HG03060 (cell line): Measurements from ENCODE around the gene SECTM1.
"Not testable (repeated sequence)": the region's sequence is repeated elsewhere in the genome, so short reads cannot be mapped to it uniquely, and the experiment has no call there.

ENCODE experiments used
- ATAC-seq: cut with Tn5 transposase; IDR thresholded peaks from one replicate; pipeline ENCODE4 v1.9.1; 2021; ENCODE audit warnings: low read depth, moderate number of reproducible peaks; ENCODE audit not compliant: unreplicated experiment

SECTM1 gene

DNA sequence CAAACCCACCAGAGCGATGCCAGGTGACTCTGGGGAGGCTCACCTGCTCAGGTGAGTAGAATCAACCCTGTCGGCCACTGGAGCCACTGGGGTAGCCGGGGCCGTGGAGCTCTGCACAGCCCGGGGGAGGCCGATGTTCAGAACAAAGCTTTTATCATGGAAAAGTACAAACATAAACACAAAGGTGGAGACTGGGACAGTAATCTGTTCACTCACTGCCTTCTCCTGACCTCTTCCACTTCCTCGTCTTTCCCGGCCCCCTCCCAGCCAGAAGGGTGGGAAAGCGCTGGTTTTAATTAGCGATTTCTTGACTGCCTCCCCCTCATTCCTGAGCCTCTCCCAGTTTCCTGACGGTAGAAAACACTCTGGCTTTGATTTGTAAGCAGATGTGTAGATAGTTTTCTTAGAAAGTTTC is 15.7 kb upstream of the SECTM1 start:
- no peak for ATAC-seq

DNA sequence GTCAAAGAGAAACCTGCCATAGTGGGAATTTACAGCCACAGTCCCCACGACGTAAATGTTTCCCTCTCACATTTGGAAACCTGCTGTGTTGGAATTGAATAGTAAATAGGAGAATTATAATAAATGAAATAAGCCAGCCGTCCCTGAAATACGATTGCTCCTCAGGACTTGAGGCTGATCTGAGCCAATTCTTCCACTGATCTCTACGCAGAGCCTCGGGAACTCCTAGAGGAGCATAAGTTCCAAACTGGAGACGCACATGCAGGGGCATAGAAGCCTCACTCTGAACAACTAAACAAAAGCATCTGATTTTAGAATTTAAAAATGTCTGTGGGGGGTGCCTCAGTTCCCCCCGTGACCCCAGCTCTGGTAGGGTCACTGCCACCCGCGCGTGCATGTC is 15.3 kb upstream of the SECTM1 start:
- no peak for ATAC-seq

DNA sequence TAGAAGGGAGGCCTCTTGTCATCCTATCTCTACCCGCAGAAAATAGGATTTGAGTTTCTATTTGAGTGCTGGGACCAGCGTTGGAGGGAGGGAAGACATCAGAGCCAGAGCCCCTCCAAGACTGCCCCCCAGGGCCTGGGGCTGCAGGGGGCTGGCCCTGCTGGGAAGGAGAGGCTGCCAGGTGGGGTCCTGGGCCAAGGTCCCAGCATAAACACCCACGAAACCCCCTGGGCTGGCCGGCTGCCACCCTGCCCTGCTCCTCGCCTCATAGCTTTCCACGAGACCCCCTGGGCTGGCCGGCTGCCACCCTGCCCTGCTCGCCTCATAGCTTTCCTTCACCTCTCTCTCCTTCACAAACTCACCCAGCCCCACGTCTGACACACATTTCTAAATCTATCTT is 14.9 kb upstream of the SECTM1 start:
- ATAC-seq: no peak

DNA sequence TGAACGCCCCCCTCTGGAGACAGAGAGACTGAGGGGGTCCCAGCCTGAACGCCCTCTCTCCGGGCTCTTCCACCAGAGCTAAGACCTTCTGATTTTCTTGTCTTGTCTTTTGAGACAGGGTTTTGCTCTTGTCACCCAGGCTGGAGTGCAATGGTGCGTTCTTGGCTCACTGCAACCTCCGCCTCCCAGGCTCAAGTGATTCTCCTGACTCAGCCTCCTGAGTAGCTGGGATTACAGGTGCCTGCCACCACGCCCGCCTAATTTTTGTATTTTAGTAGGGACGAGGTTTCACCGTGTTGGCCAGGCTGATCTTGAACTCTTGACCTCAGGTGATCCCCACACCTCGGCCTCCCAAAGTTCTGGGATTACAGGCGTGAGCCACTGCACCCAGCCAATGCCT is 14.4 kb upstream of the SECTM1 start:
- ATAC-seq: not testable (repeated sequence)

DNA sequence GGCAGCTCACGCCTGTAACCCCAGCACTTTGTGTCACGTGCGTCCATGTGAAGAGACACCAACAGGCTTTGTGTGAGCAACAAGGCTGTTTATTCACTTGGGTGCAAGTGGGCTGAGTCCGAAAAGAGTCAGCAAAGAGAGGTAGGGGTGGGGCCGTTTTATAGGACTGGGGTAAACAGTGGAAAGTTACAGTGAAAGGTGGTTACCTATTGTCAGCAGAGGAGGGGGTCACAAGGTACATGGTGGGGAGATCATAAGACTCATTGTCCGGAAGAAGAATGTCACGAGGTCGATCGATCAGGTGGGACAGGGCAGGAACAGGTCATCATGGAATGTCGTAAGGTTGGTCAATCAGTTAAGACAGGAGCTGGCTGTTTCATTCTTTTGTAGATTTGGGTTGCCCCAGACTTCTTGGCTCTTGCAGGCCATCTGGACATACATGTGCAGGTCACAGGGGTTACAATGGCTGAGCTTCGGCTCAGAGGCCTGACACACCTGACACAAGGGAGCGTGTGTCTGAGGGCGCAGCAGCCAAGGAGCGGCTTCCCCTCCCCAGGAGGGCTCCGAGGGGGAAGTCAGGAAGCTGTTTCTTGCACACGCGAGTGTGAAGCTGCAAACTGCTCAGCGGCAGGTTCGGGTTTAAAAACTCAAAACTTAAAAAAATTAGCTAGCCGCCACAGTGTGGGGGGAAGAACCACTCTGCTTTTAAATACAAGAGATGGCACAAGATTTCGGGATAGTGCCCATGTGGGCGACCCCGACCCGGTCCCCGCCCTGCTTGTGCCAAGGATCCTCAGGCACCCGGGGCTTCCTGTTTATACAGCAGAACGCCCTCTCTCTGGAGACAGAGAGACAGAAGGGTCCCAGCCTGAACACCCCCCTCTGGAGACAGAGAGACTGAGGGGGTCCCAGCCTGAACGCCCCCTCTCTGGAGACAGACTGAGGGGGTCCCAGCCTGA is 13.1 kb upstream of the SECTM1 start:
- no peak for ATAC-seq

DNA sequence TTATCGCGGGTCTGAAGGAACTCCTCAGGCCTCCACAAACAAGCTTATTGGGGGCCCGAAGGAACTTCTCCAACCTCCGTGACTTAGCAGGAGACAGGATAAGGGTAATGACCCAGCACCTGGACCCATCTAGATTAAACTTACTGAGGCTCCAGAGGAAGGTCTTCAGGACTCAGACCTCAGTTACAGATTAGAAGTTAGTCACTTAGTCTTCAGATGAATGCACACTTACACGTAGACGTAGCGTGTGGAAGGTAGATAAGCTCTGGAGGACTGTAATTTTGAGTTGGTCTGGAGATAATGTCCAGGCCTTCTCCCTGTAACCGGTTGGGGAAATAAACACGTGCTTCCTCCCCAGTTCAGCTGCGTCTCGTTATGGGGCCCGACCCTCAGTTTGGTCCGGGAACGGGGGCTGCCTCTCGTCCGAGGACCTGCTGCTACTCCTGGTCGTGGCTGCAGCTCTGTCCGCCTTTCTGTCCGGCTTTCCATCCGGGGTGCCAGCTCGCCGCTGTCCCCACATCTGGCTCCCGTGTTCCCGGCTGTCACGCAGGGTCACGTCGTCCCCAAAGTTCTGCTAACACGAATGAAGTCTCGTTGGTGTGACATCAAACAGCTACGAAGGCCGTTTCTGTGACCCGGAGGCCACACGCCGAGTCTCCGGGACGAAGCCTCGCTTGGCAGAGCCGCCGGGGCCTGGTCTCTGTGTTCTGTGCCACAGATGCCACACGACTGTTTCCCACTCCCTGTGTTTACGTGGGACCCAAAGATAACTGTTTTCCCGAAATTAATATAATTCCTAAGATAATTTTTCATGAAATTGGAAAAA is 11.8 kb upstream of the SECTM1 start:
- no peak for ATAC-seq

DNA sequence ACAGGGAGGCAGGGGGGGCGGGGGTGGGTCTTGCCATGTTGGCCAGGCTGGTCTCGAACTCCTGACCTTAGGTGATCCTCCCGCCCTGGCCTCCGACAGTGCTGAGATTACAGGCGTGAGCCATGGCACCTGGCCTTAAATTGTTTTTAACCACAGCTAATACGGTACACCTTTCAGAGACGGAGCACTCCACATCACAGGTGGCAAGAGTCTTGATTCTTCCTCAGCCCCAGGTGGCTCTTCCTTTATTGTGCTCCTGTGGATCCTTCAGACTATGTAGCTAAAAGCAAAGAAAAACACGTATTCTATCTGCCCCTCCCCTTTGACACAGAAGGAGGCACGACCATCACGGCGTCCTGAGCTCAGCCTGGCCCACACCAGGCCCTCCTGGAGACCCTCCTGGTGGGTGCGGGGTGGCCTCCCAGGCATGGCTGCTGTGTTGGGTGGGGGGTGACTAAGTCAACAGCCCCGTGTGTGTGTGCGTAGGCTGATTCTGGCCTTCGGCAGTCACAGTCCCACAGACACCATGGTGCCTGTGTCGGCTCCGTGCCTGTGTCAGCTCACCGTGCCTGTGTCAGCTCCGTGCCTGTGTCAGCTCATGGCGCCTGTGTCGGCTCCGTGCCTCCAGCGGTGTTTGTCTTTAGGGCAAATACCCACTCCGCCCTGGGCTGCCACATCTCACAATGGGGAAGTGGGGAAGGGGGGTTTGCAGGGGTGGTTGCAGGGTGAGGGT is 10.8 kb upstream of the SECTM1 start:
- ATAC-seq: no peak

DNA sequence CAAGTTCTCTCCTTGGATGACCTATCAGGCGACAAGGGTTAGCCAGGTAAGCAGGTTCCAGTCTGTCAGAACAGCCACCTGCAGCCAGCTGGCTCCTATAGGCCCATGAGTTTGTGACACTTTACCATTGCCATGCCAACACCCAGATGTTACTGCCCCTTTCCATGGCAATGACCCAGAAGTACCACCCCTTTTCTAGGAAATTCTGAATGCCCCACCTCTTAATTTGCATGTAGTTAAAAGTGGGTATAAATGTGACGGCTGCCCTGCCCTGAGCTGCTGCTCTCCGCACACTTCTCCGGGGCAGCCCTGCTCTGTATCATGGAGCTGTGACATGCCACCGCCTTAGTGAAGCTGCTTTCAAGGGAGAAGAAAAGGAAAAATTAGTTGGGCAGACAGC is 10.0 kb upstream of the SECTM1 start:
- no peak for ATAC-seq

DNA sequence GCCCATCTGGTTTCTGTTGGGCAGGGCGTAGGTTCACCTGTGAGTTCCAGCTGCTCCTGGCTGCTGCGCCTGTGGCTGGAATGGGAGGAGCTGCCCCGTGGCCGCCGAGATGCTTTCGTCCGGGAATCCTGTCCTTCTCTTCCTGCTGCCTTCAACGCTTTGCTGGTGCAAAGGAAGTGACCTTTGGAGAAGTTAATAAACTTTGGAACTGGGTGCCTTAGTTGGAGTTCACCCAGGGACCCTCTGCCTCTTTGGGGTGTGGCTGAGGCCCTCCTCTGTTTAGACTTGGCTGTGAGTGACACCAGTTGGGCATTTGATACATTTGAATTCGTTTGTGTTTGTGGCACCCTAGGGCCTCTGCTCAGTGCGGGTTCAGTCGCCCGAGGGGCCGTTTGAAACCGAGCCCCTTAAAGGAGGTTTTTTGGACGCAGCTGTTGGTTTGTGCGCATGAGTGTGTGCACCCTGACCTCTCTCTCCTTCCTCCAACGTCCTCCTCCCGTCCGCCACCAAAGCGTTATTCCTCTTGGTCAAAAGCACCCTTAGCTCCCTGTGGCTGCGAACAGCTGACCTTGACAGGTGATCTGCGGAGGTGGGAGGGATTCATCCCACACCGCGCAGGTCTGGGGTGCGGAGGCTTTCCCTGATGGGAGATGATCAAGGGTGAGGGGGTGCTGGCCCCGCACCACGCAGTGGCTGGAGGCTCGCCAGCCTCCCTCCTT is 9.0 kb upstream of the SECTM1 start:
- ATAC-seq: no peak

DNA sequence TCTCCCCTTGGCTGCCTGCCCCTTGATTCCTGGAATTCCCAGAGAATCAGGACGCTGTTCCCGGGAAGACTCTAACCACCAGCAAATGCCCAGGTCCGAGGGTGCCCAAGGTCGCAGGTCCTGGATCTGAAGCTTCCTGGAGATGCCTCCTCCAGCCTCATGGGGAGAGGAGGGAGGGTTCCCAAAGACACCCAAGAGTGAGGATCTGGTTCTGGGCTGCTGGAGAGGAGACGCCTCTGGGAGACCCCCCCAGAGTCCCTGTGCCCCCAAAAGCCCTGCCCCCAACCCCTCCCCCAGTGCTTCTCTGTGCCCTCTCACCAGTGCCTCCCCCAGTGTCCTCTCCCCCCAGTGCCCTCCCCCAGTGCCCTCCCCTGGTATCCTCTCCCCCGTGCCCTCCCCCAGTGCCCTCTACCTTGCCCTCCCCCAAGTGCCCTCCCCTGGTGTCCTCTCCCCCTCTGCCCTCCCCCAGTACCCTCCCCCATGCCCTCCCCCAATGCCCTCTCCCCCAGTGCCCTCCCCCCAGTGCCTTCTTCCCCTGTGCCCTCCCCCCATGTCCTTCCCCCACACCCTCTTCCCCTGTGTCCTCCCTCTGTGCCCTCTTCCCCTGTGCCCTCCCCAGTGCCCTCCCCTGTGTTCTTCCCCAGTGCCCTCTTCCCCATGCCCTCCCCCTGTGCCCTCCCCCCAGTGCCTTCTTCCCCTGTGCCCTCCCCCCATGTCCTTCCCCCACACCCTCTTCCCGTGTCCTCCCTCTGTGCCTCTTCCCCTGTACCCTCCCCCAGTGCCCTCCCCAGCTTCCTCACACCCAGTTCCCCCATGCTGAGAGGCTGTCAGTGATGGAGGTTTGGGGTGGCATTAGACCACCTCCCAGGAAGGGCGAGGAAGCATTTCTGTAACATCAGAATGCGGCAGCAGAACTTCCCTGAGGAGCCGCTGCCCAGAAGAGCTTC is 6.3 kb upstream of the SECTM1 start:
- no peak for ATAC-seq

DNA sequence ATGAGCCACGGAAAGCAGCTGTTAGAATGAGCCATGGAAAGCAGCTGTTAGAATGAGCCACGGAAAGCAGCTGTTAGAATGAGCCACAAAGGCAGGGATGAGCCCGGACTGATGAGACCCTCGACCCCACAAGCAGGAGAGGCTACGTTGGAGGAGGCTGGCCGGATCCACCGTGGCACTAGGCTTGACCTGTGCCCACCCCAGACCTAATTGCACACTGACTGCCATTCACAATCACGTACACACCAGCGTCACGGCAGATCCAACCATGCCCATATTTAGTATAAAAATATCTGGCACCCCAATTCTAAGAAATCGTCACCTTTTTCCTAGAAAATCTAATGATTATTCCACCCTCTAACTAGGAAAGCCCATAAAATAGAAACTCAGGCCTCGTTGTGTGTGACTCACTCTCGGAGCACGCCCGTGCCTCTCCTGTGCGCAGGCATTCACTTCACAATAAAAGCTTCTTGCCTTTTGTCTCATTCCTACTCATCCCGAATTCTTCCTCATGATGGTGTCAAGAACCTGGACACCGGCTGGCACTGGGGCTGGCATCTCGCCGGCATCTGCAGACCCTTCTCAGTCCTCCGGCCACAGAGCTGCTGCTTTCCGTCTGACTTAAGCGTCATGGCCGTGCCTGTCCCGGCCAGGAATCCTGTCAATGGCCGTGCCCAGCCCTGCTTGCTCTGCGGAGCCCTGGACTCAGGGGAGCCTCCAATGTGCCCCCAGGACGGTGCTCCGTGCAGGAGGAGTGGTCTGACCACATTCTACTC is 5.5 kb upstream of the SECTM1 start:
- ATAC-seq: no peak

DNA sequence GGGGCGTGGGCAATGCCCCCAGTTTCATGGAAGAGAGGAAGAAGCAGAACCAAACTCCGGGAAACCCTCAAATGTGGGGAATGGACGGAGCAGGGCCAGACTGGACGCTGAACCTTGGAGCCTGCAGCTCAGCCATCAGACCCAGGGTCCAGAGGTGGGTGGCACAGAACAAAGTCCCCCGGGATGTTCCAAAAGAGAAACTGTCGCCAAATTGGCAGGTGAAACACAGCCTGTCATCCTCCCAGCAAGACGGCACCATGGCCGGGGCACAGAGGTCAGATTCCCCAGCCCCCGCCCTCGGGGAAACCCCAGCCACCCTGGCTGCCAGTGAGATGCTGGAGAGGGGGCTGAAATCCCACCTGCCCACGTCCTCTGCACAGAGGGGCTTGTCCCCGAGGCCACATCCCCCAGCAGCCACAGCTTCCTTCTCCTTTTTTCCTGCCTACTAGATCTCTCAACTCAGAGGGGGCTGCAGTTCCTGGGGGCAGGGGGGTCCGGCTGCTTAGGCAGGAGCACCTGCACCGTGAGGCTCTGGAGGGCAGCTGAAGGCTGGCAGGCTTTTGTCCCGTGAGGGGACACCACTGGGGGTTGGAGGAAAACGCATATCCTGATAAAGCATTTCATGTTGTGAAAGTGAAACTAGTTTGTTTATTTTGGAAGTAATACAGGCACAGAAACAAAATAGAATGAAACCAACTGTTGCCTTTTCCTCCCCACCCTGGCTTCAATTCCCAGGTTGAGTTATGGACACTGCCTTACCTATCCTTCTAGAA is 1.2 kb upstream of the SECTM1 start:
- no peak for ATAC-seq

DNA sequence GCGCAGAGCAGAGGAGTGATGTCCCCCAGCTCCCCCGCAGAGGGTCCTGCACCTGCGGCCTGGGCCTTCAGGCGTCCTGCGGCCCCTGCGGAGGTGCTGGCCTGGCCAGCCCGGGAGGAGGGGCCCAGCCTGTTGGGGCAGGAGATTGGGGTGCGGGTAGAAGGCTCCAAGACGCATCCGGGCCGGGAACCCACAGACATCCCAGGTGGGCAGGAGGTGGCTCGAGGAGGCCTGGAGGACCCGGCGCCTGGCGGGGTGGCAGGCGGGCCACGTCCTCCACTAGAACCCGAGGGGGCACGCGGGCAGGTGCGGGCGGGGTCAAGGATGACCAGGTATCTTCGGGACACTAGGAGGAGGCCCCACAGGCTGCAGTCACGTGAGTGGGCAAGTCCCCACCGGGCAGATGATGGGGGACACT is 647 bp upstream of the SECTM1 start:
- no peak for ATAC-seq

DNA sequence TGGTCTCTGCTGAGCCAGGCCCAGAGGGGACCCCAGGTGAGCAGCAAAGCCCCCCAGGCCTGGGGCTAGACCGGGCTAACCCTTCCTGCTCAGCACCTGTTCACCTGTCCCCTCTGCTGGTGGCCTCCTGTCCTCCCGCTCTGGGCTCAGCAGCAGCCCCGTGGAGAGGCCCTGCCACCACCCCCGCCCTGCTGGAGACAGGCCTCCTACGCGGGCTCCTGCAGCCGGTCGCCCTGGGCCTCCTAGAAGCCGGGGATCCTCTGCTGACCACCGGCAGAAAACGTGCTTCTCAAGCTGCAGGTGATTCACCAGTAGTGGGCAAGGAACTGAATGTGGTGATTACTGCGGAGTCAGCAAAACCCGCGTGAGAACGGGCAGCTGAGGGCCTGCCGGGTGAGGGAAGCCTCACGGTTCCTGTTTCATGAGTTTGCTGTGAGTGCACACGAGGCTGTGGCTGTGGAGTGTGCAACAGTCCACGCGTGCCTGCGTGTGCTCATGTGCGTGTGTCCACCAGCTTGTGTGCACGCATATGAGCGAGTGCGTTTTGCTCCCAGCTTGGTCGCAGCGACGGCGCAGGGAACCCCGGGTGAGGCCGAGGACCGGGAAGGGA is 792 bp downstream of the SECTM1 start:
- ATAC-seq: no peak

DNA sequence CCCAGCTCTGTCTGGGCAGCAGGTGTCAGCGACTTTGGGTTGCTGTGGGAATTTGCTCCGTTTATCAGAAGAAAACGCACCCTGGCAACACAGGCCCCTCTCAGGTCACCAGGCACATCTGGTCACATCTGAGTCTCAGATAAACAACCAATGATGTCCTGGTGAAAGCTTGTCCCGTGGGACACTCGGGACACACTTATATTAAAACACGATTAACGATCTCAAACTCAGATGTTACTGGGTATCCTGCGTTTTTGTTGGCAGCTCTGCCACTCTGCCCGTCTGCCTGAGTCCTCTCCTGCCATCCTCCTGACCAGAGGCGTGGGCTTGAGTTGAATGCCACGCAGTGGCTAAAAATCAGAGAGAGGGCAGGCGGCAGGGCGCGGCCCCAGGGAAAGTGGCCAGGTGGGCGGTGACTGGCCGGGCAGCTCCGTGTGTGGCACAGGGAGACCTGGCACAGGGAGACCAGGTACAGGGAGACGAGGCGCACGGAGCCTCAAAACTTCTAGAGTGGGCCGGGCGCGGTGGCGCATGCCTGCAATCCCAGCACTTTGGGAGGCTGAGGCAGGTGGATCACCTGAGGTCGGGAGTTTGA is 2.1 kb downstream of the SECTM1 start:
- ATAC-seq: no peak

DNA sequence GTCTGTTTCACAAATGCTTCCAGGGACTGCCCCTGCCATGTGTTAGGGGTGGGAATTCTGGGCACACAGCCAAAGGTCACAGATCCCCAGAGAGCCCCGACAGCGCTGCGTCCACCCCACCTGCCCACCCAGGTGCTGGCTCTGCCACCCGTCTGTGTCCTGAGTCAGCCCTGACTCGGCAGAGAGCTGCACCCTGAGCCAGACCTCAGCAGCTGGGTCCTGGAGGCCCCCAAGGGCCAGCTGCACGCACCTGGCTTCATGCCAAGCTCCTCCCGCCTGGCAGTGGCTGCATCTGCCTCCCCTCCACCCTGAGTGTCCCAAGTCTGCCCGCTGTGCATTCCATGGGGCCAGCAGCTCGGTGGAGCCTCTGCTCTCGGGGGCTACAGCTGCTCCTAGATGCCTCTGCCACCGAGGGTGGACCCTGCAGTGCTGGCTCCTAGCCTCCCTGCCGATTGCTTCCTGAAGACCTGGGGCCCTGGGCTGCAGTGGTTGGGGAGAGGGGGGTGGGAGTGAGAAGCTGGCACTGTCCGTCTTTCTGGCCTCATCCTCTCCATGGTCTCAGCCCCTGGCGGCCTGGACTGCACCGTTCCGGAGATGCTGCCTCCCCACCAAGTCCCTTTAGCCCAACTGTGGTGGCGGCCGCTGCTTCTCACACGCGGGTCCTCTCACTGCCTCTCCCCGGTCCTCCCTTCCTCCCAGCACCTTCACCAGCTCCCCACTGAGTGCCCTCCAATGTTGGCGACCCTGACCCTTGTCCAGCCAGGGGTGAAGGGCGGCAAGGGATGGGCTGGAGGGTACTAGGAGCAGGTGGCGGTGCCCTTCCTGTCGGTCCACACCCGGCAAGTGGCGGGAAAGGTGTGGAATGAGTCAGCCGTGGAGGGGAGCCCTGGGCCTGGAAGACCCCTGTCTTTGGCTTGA is 3.0 kb downstream of the SECTM1 start:
- ATAC-seq: no peak
